ENCODE measurements around the gene FBXO38.

Gene FBXO38

GRCh38 chr5:148425808-148426207, 42.0 kb downstream of the FBXO38 start:
- TF ChIP-seq, protein P1, sequence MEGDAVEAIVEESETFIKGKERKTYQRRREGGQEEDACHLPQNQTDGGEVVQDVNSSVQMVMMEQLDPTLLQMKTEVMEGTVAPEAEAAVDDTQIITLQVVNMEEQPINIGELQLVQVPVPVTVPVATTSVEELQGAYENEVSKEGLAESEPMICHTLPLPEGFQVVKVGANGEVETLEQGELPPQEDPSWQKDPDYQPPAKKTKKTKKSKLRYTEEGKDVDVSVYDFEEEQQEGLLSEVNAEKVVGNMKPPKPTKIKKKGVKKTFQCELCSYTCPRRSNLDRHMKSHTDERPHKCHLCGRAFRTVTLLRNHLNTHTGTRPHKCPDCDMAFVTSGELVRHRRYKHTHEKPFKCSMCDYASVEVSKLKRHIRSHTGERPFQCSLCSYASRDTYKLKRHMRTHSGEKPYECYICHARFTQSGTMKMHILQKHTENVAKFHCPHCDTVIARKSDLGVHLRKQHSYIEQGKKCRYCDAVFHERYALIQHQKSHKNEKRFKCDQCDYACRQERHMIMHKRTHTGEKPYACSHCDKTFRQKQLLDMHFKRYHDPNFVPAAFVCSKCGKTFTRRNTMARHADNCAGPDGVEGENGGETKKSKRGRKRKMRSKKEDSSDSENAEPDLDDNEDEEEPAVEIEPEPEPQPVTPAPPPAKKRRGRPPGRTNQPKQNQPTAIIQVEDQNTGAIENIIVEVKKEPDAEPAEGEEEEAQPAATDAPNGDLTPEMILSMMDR (conservative IDR thresholded peaks at IDR 0.05; ENCODE audit: low read depth, low read length), result no peak
- DNase-seq (ENCODE audit: low read depth), result peak; percentile 23
- H3K4me3 ChIP-seq (ENCODE audit: low read depth, low read length), result no peak overlapping the region

GRCh38 chr5:148426514-148426913, 42.8 kb downstream of the FBXO38 start:
- DNase-seq (ENCODE audit: low read depth), result no peak
- H3K4me3 ChIP-seq (ENCODE audit: low read depth, low read length), result no peak overlapping the region
- TF ChIP-seq, protein P1 (conservative IDR thresholded peaks at IDR 0.05; ENCODE audit: low read depth, low read length), result no peak

DNA sequence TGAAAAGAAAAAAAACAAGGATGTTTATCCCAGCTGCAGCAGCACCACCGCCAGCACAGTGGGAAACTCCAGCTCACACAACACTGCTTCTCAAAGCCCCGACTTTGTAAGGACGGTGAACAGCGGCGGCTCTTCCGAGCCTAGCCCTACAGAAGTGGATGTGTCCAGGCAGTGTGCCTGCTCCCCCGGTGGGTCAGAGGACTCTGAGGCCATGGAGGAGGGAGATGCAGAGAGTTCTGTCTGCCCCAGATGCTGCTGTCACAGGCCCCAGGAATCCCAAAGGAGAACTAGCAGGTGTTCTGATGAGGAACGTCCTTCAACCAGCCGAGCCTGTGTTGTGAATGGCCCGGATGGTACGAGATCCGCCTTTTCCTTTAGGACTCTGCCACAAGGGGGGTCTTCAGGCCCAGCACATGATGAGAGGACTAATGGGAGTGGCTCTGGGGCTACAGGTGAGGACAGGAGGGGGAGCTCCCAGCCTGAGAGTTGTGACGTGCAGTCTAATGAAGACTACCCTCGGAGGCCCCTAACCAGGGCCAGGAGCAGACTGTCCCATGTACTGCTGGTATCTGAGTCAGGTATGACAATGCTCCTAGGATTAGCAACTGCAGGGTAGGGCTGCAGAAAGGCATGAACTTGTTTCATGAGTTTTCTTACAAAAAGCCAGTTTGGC, 43.7 kb downstream of the FBXO38 start:
- no peak for DNase-seq (ENCODE audit: low read depth)
- TF ChIP-seq, protein P1 (conservative IDR thresholded peaks at IDR 0.05; ENCODE audit: low read depth, low read length), result no peak

GRCh38 chr5:148428848-148429247, 45.1 kb downstream of the FBXO38 start:
- no peak overlapping the region for H3K4me3 ChIP-seq (ENCODE audit: low read depth, low read length)
- TF ChIP-seq, protein P1 (conservative IDR thresholded peaks at IDR 0.05; ENCODE audit: low read depth, low read length), result no peak
- no peak for DNase-seq (ENCODE audit: low read depth)

More for the DNA sequence above, 43.7 kb downstream of the FBXO38 start:
- H3K4me3 ChIP-seq (ENCODE audit: low read depth, low read length), result no peak overlapping the region

DNA sequence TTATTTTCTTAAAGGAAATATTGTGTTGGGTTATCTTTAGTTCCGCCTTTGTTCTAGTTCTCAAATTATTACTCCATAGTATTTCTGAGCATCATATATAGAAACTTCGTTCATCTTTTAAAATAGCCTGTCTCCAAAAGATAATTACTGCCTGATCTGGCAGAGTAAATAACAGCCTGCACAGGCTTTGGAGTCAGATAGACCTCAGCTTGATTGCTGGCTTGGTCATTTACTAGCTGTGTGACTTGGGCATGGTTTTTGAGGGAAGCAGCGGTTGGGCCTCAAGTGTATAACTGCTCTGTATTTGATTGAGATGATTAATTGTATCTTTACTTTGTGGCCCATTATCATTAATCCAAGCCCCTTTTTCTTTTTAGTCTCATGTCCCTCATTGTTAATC, 50.1 kb downstream of the FBXO38 start:
- TF ChIP-seq, protein P1 (conservative IDR thresholded peaks at IDR 0.05; ENCODE audit: low read depth, low read length), result no peak
- H3K4me3 ChIP-seq (ENCODE audit: low read depth, low read length), result no peak overlapping the region
- no peak for DNase-seq (ENCODE audit: low read depth)

- H3K4me3 ChIP-seq (ENCODE audit: low read depth, low read length), result no peak overlapping the region
- no peak for DNase-seq (ENCODE audit: low read depth)
- TF ChIP-seq, protein P1 (conservative IDR thresholded peaks at IDR 0.05; ENCODE audit: low read depth, low read length), result no peak
These were observed 52.3 kb downstream of the FBXO38 start for GRCh38 chr5:148436029-148436428.

GRCh38 chr5:148437249-148437648, 53.5 kb downstream of the FBXO38 start:
- TF ChIP-seq, protein P1 (conservative IDR thresholded peaks at IDR 0.05; ENCODE audit: low read depth, low read length), result no peak
- no peak for DNase-seq (ENCODE audit: low read depth)

More at GRCh38 chr5:148437249-148437648, 53.5 kb downstream of the FBXO38 start:
- no peak overlapping the region for H3K4me3 ChIP-seq (ENCODE audit: low read depth, low read length)

Measured in choroid plexus epithelial cell (primary cell).